Lower leg skin (tissue), 4 donors: ENCODE results near the gene CASP7. TPM values are rescaled to one million over a fixed set of nuclear protein-coding genes. Genes with fewer than 3 reads are reported as not detected.

Experiments
- DNase-seq, 2 donors: peaks; one replicate each; pipeline ENCODE4 v3.0.0-alpha.2; 2019; ENCODE audit warnings: low spot score in 2 of 2
- H3K4me3 ChIP-seq: fragments of 200-600 bp; sonication (generic); 2 replicates; pipeline ENCODE4 v1.5.1; 2017; ENCODE audit warnings: mild to moderate bottlenecking, low read depth; ENCODE audit not compliant: poor library complexity, severe bottlenecking
- POLR2A ChIP-seq, 2 donors: fragments of 450-650 bp; IDR thresholded peaks; one replicate each; pipeline ENCODE4 v1.6.1; 2016 to 2017; ENCODE audit warnings: antibody characterized with exemption in 2 of 2, mild to moderate bottlenecking in 1 of 2, moderate library complexity in 1 of 2
- WGBS, 2 donors: methylation state at CpG; one replicate each; pipeline ENCODE4 v1.1.5; 2018; 5-methylcytosine and 5-hydroxymethylcytosine counted together
- intact Hi-C: fragments of 100-400 bp; cut with DNase I; formaldehyde crosslinking; loops from one replicate; pipeline ENCODE4 v1.15.0; 2023; ENCODE audit warnings: low total_unique reads
- total RNA-seq, 4 donors: library from RNA; depleted of rRNA; stranded (reverse); fragments of >200 nt; gene quantifications; one replicate each; pipeline ENCODE4 v1.1.0, GENCODE V29; 2016
- TF ChIP-seq, protein P1 (sequence below), 3 donors: fragments of 450-650 bp; IDR thresholded peaks; one replicate each; pipeline ENCODE4 v1.5.1; 2016; ENCODE audit warnings: antibody characterized with exemption in 3 of 3, mild to moderate bottlenecking in 3 of 3, moderate library complexity in 2 of 3

Gene CASP7
- total RNA-seq, 4 donors from 2014 or later: 18.3 to 30.8 (median 23.5) TPM

DNA sequence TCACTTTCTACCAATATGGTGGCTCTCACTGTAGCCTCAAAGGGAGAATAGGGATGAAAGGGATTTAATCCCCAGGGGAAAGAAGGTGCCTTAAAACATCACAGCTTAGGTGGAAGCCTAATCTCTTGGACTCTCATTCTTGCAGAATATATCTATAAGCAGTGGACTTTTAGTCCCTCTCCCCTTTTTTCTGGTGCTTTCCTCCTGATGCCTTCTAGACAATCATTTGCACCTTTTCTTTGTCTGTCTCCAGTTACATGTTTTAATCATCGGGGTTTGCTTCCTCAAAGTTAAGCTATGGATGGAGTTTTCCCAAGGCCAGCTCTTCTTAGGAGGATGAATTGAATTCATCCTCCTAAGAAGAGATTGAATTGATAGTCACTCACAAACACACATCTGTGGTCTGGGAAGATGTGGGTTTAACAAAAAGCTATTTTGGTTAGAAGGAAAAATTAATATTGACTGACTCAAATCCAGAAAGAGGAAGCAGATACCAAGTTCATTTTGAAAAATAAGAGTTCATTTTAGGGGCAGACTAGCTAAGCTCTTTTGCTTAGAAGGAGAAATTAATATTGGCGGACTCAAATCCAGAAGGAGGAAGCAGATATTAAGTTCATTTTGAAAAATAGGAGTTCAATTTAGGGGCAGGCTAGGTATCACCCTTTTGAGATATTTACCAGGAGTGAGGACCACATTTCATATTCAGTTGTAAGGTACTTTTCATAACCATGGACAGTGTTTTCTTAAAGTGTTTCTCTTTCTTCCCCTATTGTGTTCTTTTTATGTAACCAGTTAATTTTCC is 36.6 kb downstream of the CASP7 start:
- 64 to 76% methylated on average over 2 of the region's 2 CpGs for WGBS, 2 donors
- no peak for DNase-seq
- H3K4me3 ChIP-seq: no peak overlapping the region
- intact Hi-C loops: no loop called here
- TF ChIP-seq POLR2A (IDR thresholded peaks at IDR 0.05): no peak
- TF ChIP-seq, protein P1, sequence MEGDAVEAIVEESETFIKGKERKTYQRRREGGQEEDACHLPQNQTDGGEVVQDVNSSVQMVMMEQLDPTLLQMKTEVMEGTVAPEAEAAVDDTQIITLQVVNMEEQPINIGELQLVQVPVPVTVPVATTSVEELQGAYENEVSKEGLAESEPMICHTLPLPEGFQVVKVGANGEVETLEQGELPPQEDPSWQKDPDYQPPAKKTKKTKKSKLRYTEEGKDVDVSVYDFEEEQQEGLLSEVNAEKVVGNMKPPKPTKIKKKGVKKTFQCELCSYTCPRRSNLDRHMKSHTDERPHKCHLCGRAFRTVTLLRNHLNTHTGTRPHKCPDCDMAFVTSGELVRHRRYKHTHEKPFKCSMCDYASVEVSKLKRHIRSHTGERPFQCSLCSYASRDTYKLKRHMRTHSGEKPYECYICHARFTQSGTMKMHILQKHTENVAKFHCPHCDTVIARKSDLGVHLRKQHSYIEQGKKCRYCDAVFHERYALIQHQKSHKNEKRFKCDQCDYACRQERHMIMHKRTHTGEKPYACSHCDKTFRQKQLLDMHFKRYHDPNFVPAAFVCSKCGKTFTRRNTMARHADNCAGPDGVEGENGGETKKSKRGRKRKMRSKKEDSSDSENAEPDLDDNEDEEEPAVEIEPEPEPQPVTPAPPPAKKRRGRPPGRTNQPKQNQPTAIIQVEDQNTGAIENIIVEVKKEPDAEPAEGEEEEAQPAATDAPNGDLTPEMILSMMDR (IDR thresholded peaks at IDR 0.05): no peak

DNA sequence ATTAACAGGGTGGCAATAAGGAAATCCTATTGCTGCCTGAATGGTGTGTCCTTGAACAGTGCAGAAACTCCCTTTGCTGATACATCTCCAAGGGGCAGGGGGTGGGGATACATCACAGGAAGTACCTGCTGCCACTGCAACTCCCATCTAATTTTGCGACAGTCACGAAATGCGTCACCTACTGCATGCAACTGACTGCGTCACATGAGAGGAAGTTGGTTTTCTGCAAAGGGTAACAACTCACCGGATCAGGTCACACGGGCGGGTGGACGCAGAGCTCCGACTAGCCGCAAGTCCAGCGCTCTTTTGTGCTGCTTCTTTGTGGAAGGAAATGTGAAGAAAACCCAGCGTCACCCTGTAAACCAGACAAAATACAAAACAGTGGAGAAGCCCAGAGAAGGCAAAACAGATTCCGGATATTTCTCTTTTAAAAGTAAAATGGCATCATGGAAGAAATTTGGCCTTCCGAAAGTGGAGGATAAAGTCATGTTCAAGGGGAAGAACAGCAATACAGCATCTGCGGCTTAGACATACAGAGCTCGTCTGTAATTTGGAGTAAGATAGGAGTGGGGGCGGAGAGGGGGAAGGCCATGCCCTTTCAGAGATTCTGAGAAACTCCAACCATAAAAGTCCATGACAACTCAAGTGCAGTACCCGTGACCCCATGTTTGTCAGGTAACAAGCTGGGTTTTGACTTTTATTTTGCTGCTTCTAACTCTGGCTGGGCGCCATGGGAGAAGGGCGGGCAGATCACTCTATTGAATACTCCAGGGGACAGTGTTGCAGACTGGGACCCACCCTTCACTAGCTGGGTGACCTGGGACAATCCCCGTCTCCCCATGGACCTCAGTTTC is 39.5 kb downstream of the CASP7 start:
- 93 to 96% methylated on average over 21 of the region's 21 CpGs for WGBS, 2 donors
- DNase-seq: no peak
- intact Hi-C loops: no loop called here
- TF ChIP-seq, protein P1 (IDR thresholded peaks at IDR 0.05): no peak
- no peak for TF ChIP-seq POLR2A (IDR thresholded peaks at IDR 0.05)
- H3K4me3 ChIP-seq: no peak overlapping the region

DNA sequence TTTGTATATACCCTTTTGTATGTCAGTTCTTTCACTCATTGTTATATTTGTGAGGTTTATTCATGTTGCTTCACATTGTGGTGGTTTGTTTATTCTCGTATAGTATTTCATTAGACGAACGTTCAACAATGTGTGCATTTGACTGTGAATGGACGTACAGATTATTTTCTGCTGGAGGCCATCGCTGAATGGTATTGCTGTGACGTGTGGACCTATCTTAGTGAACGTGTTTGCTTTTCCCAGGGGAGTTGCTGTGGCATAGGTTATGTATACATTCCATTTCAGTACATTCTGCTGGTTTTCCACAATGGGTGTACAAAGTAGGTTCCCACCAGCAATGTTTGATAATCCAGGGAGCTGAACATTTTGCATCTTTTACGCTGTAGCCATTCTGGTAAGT is 40.7 kb downstream of the CASP7 start:
- H3K4me3 ChIP-seq: no peak overlapping the region
- TF ChIP-seq, protein P1 (IDR thresholded peaks at IDR 0.05): no peak
- no peak for TF ChIP-seq POLR2A (IDR thresholded peaks at IDR 0.05)
- no peak for DNase-seq
- intact Hi-C loops: no loop called here
- WGBS, 2 donors: 89 to 94% methylated on average over 8 of the region's 8 CpGs

DNA sequence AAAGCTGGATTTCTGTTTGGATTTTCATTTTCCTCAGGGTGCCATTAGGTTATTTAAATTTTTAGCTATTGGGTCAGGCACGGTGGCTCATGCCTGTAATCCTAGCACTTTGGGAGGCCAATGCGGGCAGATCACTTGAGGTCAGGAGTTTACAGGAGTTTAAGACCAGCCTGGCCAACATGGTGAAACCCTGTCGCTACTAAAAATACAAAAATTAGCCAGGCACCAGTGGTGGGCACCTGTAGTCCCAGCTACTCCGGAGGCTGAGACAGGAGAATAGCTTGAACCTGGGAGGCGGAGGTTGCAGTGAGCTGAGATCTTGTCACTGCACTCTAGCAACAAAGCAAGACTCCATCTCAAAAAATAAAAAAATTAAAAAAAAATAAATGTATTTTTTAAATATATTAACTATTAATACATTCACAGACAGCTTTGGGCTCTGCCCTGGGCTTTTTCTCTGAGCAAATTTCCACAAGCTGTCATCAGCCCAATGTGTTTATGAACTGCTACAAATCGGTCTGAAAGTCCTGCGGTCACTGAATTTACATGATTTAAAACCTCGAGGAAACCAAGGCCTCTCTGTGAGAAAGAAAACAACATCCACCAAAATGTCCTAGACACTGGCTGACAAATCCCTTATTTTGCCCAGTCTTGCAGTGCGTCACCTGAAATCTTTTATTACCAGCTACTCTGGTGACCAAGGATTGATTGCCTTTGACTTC is 52.6 kb downstream of the CASP7 start:
- TF ChIP-seq, protein P1 (IDR thresholded peaks at IDR 0.05): no peak
- no peak for TF ChIP-seq POLR2A (IDR thresholded peaks at IDR 0.05)
- 86 to 88% methylated on average over 9 of the region's 9 CpGs for WGBS, 2 donors
- intact Hi-C loops: no loop called here

DNA sequence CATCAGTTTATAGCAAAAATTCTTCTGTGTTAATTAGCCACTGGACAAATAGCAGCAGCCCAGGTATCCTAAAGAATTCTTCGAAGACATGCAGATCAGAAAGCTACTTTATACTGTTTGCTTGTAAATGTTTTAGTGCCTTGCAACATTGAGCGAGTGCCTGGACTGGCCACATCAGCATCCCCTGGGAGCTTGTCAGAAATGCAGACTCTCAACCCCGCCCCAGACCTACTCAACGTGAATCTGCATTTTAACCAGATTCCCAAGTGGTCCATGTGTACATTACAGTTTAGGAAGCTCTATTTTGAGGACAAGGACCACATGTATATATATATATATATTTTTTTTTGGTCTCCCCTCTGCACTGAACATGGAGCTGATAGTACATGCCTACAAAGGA is 53.3 kb downstream of the CASP7 start:
- no peak overlapping the region for H3K4me3 ChIP-seq
- DNase-seq: no peak
- intact Hi-C loops: no loop called here
- 75 to 78% methylated on average over 4 of the region's 4 CpGs for WGBS, 2 donors
- TF ChIP-seq, protein P1 (IDR thresholded peaks at IDR 0.05): no peak
- TF ChIP-seq POLR2A (IDR thresholded peaks at IDR 0.05): no peak

More for the DNA sequence above, 52.6 kb downstream of the CASP7 start:
- no peak overlapping the region for H3K4me3 ChIP-seq
- no peak for DNase-seq
